Epidermal melanocyte (primary cell): Measurements from ENCODE around the gene DGKI.
"Not testable (repeated sequence)": the region's sequence is repeated elsewhere in the genome, so short reads cannot be mapped to it uniquely, and the experiment has no call there.

Experiments used
- DNase-seq: peaks from one replicate; pipeline ENCODE4 v3.0.0; 2011; ENCODE audit warnings: low spot score; ENCODE audit not compliant: insufficient read length

DGKI gene

GRCh38 chr7:137836113-137836509, 10.7 kb downstream of the DGKI start:
- no peak for DNase-seq

- no peak for DNase-seq
These were observed 11.2 kb downstream of the DGKI start for GRCh38 chr7:137835486-137836112.

GRCh38 chr7:137834552-137834951, 12.2 kb downstream of the DGKI start:
- DNase-seq, result no peak

- DNase-seq, result not testable (repeated sequence)
These were observed 13.8 kb downstream of the DGKI start for GRCh38 chr7:137832990-137833389.

GRCh38 chr7:137832382-137832781, 14.4 kb downstream of the DGKI start:
- DNase-seq, result no peak

GRCh38 chr7:137831555-137831954, 15.2 kb downstream of the DGKI start:
- not testable (repeated sequence) for DNase-seq

- DNase-seq, result no peak
These were observed 17.3 kb downstream of the DGKI start for GRCh38 chr7:137829337-137829992.

GRCh38 chr7:137828456-137828855, 18.3 kb downstream of the DGKI start:
- DNase-seq, result no peak

GRCh38 chr7:137825489-137825888, 21.3 kb downstream of the DGKI start:
- no peak for DNase-seq

- no peak for DNase-seq
These were observed 25.9 kb downstream of the DGKI start for GRCh38 chr7:137820677-137821420.

GRCh38 chr7:137820156-137820555, 26.6 kb downstream of the DGKI start:
- DNase-seq, result no peak

GRCh38 chr7:137818036-137818435, 28.7 kb downstream of the DGKI start:
- no peak for DNase-seq

GRCh38 chr7:137816696-137817320, 30.0 kb downstream of the DGKI start:
- no peak for DNase-seq

GRCh38 chr7:137813541-137813940, 33.2 kb downstream of the DGKI start:
- DNase-seq, result no peak

- DNase-seq, result no peak
These were observed 36.5 kb downstream of the DGKI start for GRCh38 chr7:137810248-137810647.

- DNase-seq, result no peak
These were observed 41.9 kb downstream of the DGKI start for GRCh38 chr7:137804836-137805235.

GRCh38 chr7:137801491-137801890, 45.3 kb downstream of the DGKI start:
- DNase-seq, result no peak

GRCh38 chr7:137801003-137801402, 45.8 kb downstream of the DGKI start:
- no peak for DNase-seq

GRCh38 chr7:137798073-137798763, 48.6 kb downstream of the DGKI start:
- DNase-seq, result no peak

- no peak for DNase-seq
These were observed 51.6 kb downstream of the DGKI start for GRCh38 chr7:137795211-137795610.

GRCh38 chr7:137791930-137792329, 54.8 kb downstream of the DGKI start:
- DNase-seq, result no peak

- DNase-seq, result no peak
These were observed 55.9 kb downstream of the DGKI start for GRCh38 chr7:137790828-137791227.
